Measurements from ENCODE around the gene CSNK1A1. TPM values are rescaled to one million over a fixed set of nuclear protein-coding genes. Genes with fewer than 3 reads are reported as not detected.

The CSNK1A1 gene
- total RNA-seq, 2 donors from 2014 or later: 198 to 214 TPM

DNA sequence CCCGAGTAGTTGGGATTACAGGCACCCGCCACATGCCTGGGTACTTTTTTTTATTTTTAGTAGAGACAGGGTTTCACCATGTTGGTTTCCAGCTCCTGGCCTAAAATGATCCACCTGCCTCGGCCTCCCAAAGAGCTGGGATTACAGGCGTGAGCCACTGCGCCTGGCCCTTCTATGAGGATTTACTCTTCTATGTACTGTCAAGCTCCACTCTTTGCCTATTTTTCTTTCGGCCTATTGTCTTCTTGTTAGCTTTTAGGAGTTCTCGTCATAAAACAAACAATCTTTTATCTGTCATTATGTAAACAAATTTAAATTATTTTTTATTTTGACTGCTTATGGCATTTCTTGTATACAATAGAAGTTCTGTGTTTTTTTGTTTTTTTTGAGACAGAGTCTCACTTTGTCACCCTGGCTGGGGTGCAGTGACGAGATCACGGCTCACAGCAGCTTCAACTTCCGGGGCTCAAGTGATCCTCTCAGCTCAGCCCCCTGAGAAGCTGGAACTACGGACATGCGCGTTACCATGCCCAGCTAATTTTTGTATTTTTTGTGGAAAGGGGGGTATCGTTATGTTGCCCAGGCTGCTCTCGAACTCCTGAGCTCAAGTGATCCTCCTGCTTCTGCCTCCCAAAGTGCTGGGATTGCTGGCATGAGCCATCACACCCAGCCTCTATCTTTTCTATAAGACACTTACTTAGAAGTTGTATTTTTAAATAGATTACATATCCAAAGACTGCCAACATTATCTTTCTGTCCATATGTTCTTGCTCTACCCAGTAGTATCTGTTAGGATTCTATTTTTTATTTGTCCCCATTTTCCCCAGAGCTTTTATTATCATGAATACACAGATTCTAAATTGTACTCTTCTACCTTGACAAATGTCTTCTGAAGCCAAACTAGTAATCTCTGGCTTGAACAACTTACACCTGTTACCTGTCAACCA is 29.2 kb downstream of the CSNK1A1 start:
- H3K4me1 ChIP-seq (ENCODE audit: control insufficient read depth, insufficient read depth, low read length): peaks cover 11% of the 10 kb centered on the region
- no peaks in the 10 kb centered on the region for H3K27me3 Mint-ChIP-seq (ENCODE audit: insufficient read depth)
- H3K36me3 ChIP-seq (ENCODE audit: control insufficient read depth, insufficient read depth, low read length): peaks cover 77% of the 10 kb centered on the region
- H3K4me3 ChIP-seq (ENCODE audit: low read length): no peak overlapping the region
- no peak for DNase-seq
- TF ChIP-seq, protein P1, sequence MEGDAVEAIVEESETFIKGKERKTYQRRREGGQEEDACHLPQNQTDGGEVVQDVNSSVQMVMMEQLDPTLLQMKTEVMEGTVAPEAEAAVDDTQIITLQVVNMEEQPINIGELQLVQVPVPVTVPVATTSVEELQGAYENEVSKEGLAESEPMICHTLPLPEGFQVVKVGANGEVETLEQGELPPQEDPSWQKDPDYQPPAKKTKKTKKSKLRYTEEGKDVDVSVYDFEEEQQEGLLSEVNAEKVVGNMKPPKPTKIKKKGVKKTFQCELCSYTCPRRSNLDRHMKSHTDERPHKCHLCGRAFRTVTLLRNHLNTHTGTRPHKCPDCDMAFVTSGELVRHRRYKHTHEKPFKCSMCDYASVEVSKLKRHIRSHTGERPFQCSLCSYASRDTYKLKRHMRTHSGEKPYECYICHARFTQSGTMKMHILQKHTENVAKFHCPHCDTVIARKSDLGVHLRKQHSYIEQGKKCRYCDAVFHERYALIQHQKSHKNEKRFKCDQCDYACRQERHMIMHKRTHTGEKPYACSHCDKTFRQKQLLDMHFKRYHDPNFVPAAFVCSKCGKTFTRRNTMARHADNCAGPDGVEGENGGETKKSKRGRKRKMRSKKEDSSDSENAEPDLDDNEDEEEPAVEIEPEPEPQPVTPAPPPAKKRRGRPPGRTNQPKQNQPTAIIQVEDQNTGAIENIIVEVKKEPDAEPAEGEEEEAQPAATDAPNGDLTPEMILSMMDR (conservative IDR thresholded peaks at IDR 0.05): no peak
- H3K4me1 Mint-ChIP-seq: peaks cover 47% of the 10 kb centered on the region
- no peaks in the 10 kb centered on the region for H3K9me3 ChIP-seq (ENCODE audit: control insufficient read depth, low read length)
- no peak overlapping the region for H3K4me3 Mint-ChIP-seq
- H3K9ac ChIP-seq (ENCODE audit: extremely low read depth, low read length, poor library complexity, severe bottlenecking): no peak overlapping the region
- H3K27ac Mint-ChIP-seq: peak overlapping the region; percentile 36
- H3K27ac ChIP-seq (ENCODE audit: low read depth, low read length): no peak overlapping the region
- WGBS, 2 experiments (ENCODE audit: insufficient coverage in 1 of 2, insufficient read length in 1 of 2): 95 to 96% methylated on average over 12 to 14 of the region's 15 CpGs
- no peaks in the 10 kb centered on the region for H3K27me3 ChIP-seq (ENCODE audit: control insufficient read depth, insufficient read depth, low read length, poor library complexity, severe bottlenecking)
- H3K36me3 Mint-ChIP-seq (ENCODE audit: low read depth): peaks cover 32% of the 10 kb centered on the region
- H3K9me3 Mint-ChIP-seq: no peaks in the 10 kb centered on the region

DNA sequence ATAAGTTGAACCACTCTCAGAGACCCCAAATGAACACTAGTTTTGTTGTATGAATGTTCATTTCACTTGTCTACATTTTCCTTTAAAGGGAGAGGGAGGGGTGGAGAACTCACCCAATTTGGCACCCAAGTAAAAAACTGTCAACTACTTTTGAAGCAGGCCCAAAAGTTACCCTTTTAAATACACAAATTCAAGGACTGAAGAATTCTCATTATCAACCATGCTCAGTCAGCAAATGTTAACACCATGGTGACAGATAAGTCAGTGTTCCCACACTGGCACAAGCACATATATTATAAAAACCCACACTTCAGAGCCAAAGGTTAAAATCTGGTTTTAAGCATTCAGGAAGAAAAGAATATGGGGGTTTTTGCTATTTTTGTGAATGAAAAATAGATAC is 31.6 kb downstream of the CSNK1A1 start:
- no peak overlapping the region for H3K27ac ChIP-seq (ENCODE audit: low read depth, low read length)

DNA sequence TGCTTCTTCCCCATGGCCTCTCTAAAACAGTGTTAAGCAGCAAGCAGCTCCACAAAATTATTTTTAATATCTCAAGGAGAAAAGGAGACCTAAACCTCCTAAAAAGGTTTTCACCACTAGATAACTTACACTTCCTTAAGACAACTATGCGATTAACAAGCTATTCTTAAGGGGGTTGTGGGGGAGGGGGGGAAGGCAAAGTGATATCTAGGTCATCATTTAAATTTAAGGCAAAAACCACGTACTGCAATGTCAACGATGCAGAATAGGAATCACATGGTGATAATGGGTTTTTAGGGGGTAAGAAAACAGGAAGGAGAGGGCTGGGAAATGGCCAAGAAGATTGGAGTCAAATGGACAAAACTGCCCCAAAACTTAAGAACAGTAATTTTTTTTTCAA is 32.6 kb downstream of the CSNK1A1 start:
- Mint-ChIP-seq H3K27ac (peak overlapping the region; percentile 24), H3K27me3 (ENCODE audit: insufficient read depth) (no peaks in the 10 kb centered on the region), H3K4me1 (peaks cover 48% of the 10 kb centered on the region), H3K9me3 (no peaks in the 10 kb centered on the region), H3K4me3 (peak overlapping the region; percentile 6), H3K36me3 (ENCODE audit: low read depth) (peaks cover 25% of the 10 kb centered on the region)
- Histone ChIP-seq H3K27me3 (ENCODE audit: control insufficient read depth, insufficient read depth, low read length, poor library complexity, severe bottlenecking) (no peaks in the 10 kb centered on the region), H3K4me1 (ENCODE audit: control insufficient read depth, insufficient read depth, low read length) (peaks cover 11% of the 10 kb centered on the region), H3K27ac (ENCODE audit: low read depth, low read length) (no peak overlapping the region), H3K36me3 (ENCODE audit: control insufficient read depth, insufficient read depth, low read length) (peaks cover 88% of the 10 kb centered on the region), H3K4me3 (ENCODE audit: low read length) (peak overlapping the region; percentile 59), H3K9me3 (ENCODE audit: control insufficient read depth, low read length) (no peaks in the 10 kb centered on the region), H3K9ac (ENCODE audit: extremely low read depth, low read length, poor library complexity, severe bottlenecking) (no peak overlapping the region)
- DNase-seq: no peak
- TF ChIP-seq, protein P1 (conservative IDR thresholded peaks at IDR 0.05): no peak
- 54% methylated on average over 3 of the region's 3 CpGs for WGBS, 2 experiments (ENCODE audit: insufficient coverage in 1 of 2, insufficient read length in 1 of 2)

More for the DNA sequence above, 31.6 kb downstream of the CSNK1A1 start:
- no peak for DNase-seq
- Mint-ChIP-seq H3K27ac (peak overlapping the region; percentile 35), H3K9me3 (no peaks in the 10 kb centered on the region), H3K4me3 (peak overlapping the region; percentile 6), H3K36me3 (ENCODE audit: low read depth) (peaks cover 32% of the 10 kb centered on the region), H3K27me3 (ENCODE audit: insufficient read depth) (no peaks in the 10 kb centered on the region), H3K4me1 (peaks cover 48% of the 10 kb centered on the region)
- Histone ChIP-seq H3K27me3 (ENCODE audit: control insufficient read depth, insufficient read depth, low read length, poor library complexity, severe bottlenecking) (no peaks in the 10 kb centered on the region), H3K4me1 (ENCODE audit: control insufficient read depth, insufficient read depth, low read length) (peaks cover 11% of the 10 kb centered on the region), H3K9ac (ENCODE audit: extremely low read depth, low read length, poor library complexity, severe bottlenecking) (peak overlapping the region; percentile 22), H3K36me3 (ENCODE audit: control insufficient read depth, insufficient read depth, low read length) (peaks cover 88% of the 10 kb centered on the region), H3K9me3 (ENCODE audit: control insufficient read depth, low read length) (no peaks in the 10 kb centered on the region), H3K4me3 (ENCODE audit: low read length) (peak overlapping the region; percentile 59)
- TF ChIP-seq, protein P1 (conservative IDR thresholded peaks at IDR 0.05): no peak
